ENCODE measurements around the gene CRISP1. TPM values are rescaled to one million over a fixed set of nuclear protein-coding genes. Genes with fewer than 3 reads are reported as not detected.
"Not testable (repeated sequence)": the region's sequence is repeated elsewhere in the genome, so short reads cannot be mapped to it uniquely, and the experiment has no call there.

CRISP1 gene
- polyA plus RNA-seq, 12 donors = not detected

DNA sequence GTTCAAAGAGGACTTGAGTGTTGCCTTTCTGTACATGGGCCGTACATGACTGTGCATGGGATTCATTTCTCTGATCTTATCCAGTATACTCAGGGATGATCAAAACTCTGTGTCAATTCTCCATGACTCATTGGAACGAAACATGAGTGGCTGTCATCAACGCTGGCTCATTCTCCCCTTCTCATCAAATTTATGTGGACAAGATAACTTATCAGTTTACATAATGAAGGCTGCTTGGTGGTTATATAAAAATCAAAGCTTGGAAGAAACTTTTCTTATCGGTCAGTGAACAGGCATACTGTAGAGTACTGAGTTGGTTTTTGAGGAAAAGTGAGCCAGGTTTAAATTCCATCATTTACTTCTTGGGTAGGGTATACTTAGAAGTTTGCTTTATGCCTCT lies 24.9 kb downstream of the CRISP1 start:
- no peak for DNase-seq

DNA sequence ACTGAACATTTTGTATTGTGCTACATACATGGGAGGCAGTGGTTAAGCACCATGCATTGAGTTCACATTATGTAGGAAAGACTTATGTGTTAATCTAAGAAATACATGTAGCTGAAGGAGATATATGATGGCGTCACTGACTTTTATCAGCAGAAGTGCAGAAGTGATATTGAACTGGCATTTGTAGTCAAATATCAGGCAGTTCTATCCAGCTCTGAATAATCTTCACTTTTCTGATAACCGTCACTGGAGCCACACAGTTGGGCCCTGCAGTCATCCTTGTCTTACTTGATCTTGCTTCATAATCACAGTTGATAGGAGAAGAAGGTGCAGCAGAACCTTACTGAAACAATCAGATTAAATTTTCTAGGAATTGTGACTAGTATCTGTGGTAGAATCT lies 26.4 kb downstream of the CRISP1 start:
- DNase-seq = no peak

- DNase-seq = no peak
Measured at GRCh38 chr6:49839162-49839561, 27.2 kb downstream of the CRISP1 start.

GRCh38 chr6:49835140-49835539 lies 31.2 kb downstream of the CRISP1 start:
- no peak for DNase-seq

DNA sequence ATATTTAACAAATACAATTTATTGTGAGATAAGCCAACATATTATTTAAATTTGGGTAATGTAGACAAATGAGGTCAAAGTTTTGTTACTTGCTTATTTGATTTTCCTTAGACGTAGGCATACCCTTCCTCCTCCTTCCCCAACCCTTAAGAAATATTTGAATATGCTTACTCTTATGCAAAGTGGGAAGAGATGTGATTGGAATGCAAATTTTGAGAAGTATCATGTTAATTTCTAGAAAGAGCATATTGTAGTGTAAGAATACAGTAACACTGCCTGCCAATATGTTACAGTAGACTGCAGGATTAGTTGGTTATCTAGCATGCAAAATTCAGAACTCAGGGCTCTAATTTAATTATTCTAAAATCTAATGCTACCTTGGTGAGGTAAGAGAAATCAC lies 32.9 kb downstream of the CRISP1 start:
- no peak for DNase-seq

GRCh38 chr6:49826743-49827406 lies 39.5 kb downstream of the CRISP1 start:
- DNase-seq = no peak

- no peak for DNase-seq
Measured at GRCh38 chr6:49815166-49815565, 51.2 kb downstream of the CRISP1 start.

DNA sequence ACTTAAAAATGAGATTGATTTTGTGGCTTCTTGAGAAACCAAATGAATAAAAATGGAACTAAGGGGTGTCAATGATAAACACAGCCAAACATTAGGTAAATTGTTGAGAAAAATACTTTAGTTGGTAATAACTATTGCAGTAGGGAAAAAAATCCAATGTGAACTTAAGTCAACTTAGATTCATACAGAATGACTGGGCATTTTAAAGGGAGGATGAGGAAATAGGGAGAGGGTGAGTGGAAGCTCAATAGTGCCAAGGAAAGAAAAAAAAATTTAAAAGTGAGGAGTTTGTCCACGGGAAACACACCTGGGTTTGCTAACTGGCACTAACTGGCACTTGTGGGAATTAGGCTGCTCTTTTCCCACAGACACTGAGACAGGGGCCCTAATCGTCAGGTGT lies 53.1 kb downstream of the CRISP1 start:
- no peak for DNase-seq

GRCh38 chr6:49806145-49806544 lies 60.2 kb downstream of the CRISP1 start:
- no peak for DNase-seq

GRCh38 chr6:49805246-49805645 lies 61.1 kb downstream of the CRISP1 start:
- DNase-seq = no peak

DNA sequence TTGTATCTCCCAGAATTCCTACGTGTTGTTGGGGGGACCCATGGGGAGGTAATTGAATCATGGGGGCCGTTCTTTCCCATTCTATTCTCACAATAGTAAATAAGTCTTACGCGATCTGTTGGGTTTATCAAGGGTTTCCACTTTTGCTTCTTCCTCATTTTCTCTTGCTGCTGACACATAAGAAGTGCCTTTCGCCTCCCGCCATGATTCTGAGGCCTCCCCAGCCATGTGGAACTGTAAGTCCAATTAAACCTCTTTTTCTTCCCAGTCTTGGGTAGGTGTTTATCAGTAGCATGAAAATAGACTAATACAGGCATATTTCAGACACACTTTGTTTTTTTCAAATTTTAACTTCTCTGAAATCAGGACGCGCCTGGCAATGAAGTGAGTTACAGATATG lies 64.8 kb downstream of the CRISP1 start:
- DNase-seq = no peak

DNA sequence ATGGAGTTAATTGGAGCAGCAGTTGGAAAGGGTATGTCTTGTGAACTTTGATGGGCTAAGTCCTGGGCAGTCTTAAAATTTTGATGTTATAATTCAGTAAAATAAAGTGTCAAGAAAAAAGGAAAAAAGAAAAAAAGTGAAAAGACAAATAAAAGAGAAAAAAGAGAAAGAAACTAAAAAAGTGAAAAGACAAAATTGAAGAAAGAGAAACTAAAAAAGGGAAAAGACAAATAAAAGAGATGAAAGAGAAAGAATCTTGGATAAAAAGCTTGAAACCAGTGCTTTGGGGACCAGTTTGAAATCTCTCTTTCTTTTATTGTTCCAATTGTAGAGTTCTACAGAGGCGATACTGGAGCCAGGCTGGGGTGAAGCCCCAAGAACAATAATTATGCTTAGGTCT lies 67.2 kb downstream of the CRISP1 start:
- DNase-seq = no peak

- not testable (repeated sequence) for DNase-seq
Measured at GRCh38 chr6:49796842-49797455, 69.4 kb downstream of the CRISP1 start.

DNA sequence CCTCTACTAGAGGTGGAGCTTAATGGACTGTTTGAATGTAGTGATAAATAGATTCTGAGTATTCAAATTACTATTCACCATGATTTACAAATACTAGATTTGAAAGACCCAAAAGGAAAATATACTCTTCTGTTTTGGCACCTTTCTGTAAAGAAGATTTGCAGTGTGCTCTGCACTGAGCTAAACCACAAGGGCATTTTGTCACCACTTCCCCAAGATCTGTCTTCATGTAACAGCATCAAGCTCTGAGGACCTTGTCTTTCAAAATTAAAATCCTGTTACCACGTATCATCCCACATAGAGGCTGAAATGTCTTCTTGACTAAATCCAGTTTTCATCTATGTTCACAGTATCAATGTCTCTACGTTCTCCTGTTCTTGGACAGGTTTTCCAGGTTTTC lies 76.0 kb downstream of the CRISP1 start:
- no peak for DNase-seq

DNA sequence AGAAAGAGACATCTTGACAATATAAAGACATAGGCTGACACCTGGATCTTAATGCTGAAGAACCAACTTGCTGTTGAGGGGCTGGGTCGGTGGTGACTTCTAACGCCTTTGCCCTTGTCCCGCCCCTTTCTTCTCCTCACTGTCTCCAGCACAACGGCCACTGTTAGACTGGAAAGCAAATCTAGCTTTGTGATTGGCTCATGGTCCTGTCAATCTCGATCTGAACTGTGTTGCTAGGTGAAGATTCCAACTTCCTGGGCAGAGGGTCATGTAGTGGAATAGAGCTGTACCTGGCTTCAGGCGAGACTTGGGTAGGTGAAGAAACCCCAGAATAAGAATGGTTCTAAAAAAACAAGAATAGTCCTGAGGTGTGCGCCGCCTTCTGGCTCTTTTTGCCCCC lies 79.2 kb downstream of the CRISP1 start, which contains the start of gene PGK2:
PGK2 (minus strand) TSS at position 110 of the 400 bp plus-strand sequence; CDS start at position 12, 98 bp downstream.
- DNase-seq = no peak

DNA sequence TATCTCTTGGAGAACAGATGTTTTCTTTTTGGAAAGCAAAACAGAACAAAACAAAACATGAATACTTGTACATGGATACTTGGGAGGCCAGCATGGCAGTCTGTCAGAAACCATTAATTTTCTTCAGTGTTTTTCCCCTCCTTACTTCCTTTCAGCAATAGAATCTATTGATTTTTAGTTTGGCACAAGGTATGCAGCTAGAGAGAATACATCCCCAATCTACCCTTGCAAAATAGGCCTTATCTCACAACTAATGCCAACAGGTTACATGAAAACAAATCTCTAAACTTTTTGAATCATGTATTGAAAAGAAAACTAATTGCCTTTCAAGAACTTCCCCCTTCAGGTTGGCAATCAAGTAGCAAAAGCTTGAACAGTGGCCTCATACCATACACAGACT lies 82.1 kb downstream of the CRISP1 start:
- no peak for DNase-seq

Other genes with a start within 250 kb of the CRISP1 start
- gene RHAG, start 229.7 kb downstream of the CRISP1 start, polyA plus RNA-seq (ENCODE audit: insufficient read length in 12 of 12) = 1 to 10 TPM in 4 of 12 donors, under 1 TPM in 6, not detected in 2; 0.38 to 3.4 (median 0.84) TPM
- under 1 TPM in 1 of 12 donors, not detected in 11; 0.12 TPM for gene CRISP2, start 153.0 kb downstream of the CRISP1 start, polyA plus RNA-seq (ENCODE audit: insufficient read length in 12 of 12)
- 1 to 10 TPM in 1 of 12 donors, under 1 TPM in 7, not detected in 4; 0.08 to 1.1 (median 0.22) TPM for gene CRISP3, start 122.1 kb downstream of the CRISP1 start, polyA plus RNA-seq (ENCODE audit: insufficient read length in 12 of 12)
- gene PGK2, start 79.2 kb downstream of the CRISP1 start, polyA plus RNA-seq (ENCODE audit: insufficient read length in 12 of 12) = not detected
- gene DEFB114, start 97.6 kb upstream of the CRISP1 start, polyA plus RNA-seq (ENCODE audit: insufficient read length in 12 of 12) = not detected
- gene DEFB113, start 103.1 kb upstream of the CRISP1 start, polyA plus RNA-seq (ENCODE audit: insufficient read length in 12 of 12) = not detected
- gene DEFB110, start 155.5 kb upstream of the CRISP1 start, polyA plus RNA-seq (ENCODE audit: insufficient read length in 12 of 12) = not detected
- not detected for gene DEFB112, start 183.4 kb upstream of the CRISP1 start, polyA plus RNA-seq (ENCODE audit: insufficient read length in 12 of 12)